Measurements from ENCODE around the gene ATG10. TPM values are rescaled to one million over a fixed set of nuclear protein-coding genes. Genes with fewer than 3 reads are reported as not detected.

Gene ATG10
- total and polyA plus RNA-seq, 2 of the 8 experiments (the other 6 are each of a cell fraction or from before 2014, with no cell fraction given), result 3.7 to 8.8 TPM

DNA sequence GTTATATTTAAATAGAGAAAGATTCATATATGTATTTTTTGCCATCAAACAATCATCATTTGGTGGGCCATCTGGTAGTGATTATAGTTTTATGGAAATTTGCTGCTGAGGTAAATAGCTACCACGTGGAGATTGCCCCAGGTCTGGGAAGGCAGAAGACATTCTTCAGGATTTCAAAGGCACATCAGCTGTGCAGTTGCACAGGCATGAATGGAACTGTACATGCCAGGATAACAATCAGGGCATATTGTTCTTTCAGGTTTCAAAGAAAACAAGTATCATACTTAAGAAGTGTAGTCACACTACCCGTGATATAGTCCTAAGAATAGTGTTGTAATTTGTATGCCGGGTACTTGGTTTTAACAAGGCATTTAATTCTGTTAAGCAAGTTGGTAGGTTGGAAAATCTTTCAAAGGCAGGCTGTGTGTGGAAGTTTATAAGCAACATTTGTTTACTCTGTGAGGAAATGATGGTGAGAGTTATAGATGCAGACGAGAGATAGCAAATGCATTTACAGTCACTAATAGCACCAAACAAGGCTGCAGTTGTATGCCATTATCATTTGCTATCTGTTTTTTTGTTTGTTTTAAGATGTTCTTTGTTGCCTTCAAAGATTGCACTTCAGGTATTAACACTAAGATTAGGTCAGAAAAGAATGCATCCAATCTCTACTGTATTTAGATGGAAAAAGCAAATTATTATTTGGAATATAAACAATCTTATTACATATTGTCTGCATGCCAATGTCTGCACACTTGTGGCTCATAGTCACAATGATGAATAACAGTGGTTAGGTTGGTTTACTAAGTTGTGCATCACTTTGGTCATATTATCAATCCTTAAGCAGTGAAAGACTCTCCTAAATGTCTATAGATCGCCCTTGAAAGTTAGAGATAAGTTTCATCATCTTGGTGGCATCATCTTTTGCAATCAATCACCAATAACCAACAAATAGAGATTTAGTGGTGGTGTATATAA, 251.1 kb downstream of the ATG10 start (continued):
- TF ChIP-seq, protein P1, sequence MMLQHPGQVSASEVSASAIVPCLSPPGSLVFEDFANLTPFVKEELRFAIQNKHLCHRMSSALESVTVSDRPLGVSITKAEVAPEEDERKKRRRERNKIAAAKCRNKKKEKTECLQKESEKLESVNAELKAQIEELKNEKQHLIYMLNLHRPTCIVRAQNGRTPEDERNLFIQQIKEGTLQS (IDR thresholded peaks at IDR 0.05; ENCODE audit: insufficient read depth, low read depth, low read length), result no peak
- TF ChIP-seq JUND (IDR thresholded peaks at IDR 0.05; ENCODE audit: low read length) (no peak), SIX5 (IDR thresholded peaks at IDR 0.05; ENCODE audit: low read depth, low read length) (no peak), MAFK (IDR thresholded peaks at IDR 0.05; ENCODE audit: low read depth, low read length) (no peak), POU5F1 (IDR thresholded peaks at IDR 0.05; ENCODE audit: low read depth, low read length) (no peak), CHD7 (IDR thresholded peaks at IDR 0.05; ENCODE audit: insufficient replicate concordance, low read length) (no peak)

Measured in H1 (cell line).